HepG2 (cell line): ENCODE results near the gene ITGAV. TPM values are rescaled to one million over a fixed set of nuclear protein-coding genes. Genes with fewer than 3 reads are reported as not detected.

Experiments
- ATAD3A ChIP-seq: sonication (generic); formaldehyde crosslinking; IDR thresholded peaks from 2 replicates; pipeline ENCODE4 v1.4.0; 2020; ENCODE audit warnings: missing genetic modification reagents
- CEBPB ChIP-seq: IDR thresholded peaks from 2 replicates; pipeline ENCODE4 v1.6.1; 2011; ENCODE audit warnings: low read depth, low read length, improper control_type of control experiment, borderline replicate concordance
- EP300 ChIP-seq, 3 experiments: sonication (generic) in 1 of 3; formaldehyde crosslinking in 1 of 3; IDR thresholded peaks; 2 replicates each; pipeline versions ENCODE4 v1.5.1 to v1.6.1; 2011 to 2020; ENCODE audit warnings: low read depth in 2 of 3, low read length in 2 of 3, borderline replicate concordance in 1 of 3, improper control_type of control experiment in 1 of 3, mild to moderate bottlenecking in 1 of 3, missing genetic modification reagents in 1 of 3, moderate library complexity in 1 of 3
- HMG20B ChIP-seq: conservative IDR thresholded peaks from 2 replicates; pipeline ENCODE4 v1.6.1; 2016; ENCODE audit warnings: missing genetic modification reagents, missing compliant biosample characterization
- MEIS2 ChIP-seq: sonication (generic); formaldehyde crosslinking; IDR thresholded peaks from 2 replicates; pipeline ENCODE4 v1.9.0; 2021; ENCODE audit warnings: mild to moderate bottlenecking, missing genetic modification reagents
- MTF2 ChIP-seq: sonication (generic); formaldehyde crosslinking; IDR thresholded peaks from 2 replicates; pipeline ENCODE4 v1.5.0; 2020; ENCODE audit warnings: missing genetic modification reagents, borderline replicate concordance
- NFE2L1 ChIP-seq: sonication (generic); formaldehyde crosslinking; IDR thresholded peaks from 2 replicates; pipeline ENCODE4 v1.4.0; 2020; ENCODE audit warnings: missing genetic modification reagents, mild to moderate bottlenecking, borderline replicate concordance
- NFIB ChIP-seq: sonication (generic); formaldehyde crosslinking; IDR thresholded peaks from 2 replicates; pipeline ENCODE4 v1.9.0; 2021; ENCODE audit warnings: missing genetic modification reagents, mild to moderate bottlenecking, borderline replicate concordance
- RBM39 ChIP-seq: fragments of 200-400 bp; formaldehyde crosslinking; IDR thresholded peaks from one replicate; pipeline ENCODE4 v1.6.1; 2018; ENCODE audit warnings: antibody characterized with exemption, mild to moderate bottlenecking, low read depth, low read length; ENCODE audit not compliant: poor library complexity, severe bottlenecking
- SP1 ChIP-seq, 2 experiments: fragments of 450-650 bp in 1 of 2; sonication (generic) in 1 of 2; formaldehyde crosslinking in 1 of 2; IDR thresholded peaks; 2 replicates each; pipeline versions ENCODE4 v1.4.0 to v1.6.1; 2016 to 2020; ENCODE audit warnings: missing genetic modification reagents in 1 of 2
- SP2 ChIP-seq: sonication (generic); formaldehyde crosslinking; IDR thresholded peaks from 2 replicates; pipeline ENCODE4 v1.5.1; 2020; ENCODE audit warnings: mild to moderate bottlenecking, missing genetic modification reagents
- TBX2 ChIP-seq: sonication (generic); formaldehyde crosslinking; IDR thresholded peaks from 2 replicates; pipeline ENCODE4 v1.5.0; 2020; ENCODE audit warnings: missing genetic modification reagents, mild to moderate bottlenecking, borderline replicate concordance
- TCF7L2 ChIP-seq: IDR thresholded peaks from 2 replicates; pipeline ENCODE4 v1.6.1; 2011; ENCODE audit warnings: mild to moderate bottlenecking, low read depth, low read length, moderate library complexity
- ZC3H4 ChIP-seq: sonication (generic); formaldehyde crosslinking; IDR thresholded peaks from 2 replicates; pipeline ENCODE4 v1.4.0; 2020; ENCODE audit warnings: missing genetic modification reagents, borderline replicate concordance
- ZMYM3 ChIP-seq: sonication (generic); formaldehyde crosslinking; IDR thresholded peaks from 2 replicates; pipeline ENCODE4 v1.5.1; 2020; ENCODE audit warnings: mild to moderate bottlenecking, missing genetic modification reagents
- ZNF136 ChIP-seq: sonication (generic); formaldehyde crosslinking; IDR thresholded peaks from 2 replicates; pipeline ENCODE4 v1.8.1; 2022; ENCODE audit warnings: low read depth, mild to moderate bottlenecking, moderate library complexity, missing genetic modification reagents
- ZNF30 ChIP-seq: sonication (generic); formaldehyde crosslinking; IDR thresholded peaks from 2 replicates; pipeline ENCODE4 v1.5.0; 2020; ENCODE audit warnings: mild to moderate bottlenecking, missing genetic modification reagents
- ZNF788 ChIP-seq: sonication (generic); formaldehyde crosslinking; IDR thresholded peaks from 2 replicates; pipeline ENCODE4 v1.5.0; 2020; ENCODE audit warnings: mild to moderate bottlenecking, missing genetic modification reagents, borderline replicate concordance
- polyA plus RNA-seq, 8 experiments: library from polyadenylated mRNA; depleted of rRNA in 3 of 8; stranded (reverse) in 7 of 8; unstranded in 1 of 8; fragments of >200 nt; fragmentation: Illumina TruSeq in 4 of 8; extraction: Trizol in 4 of 8; gene quantifications; 2 replicates each; pipeline versions ENCODE4 v1.2.1 to v1.2.3, GENCODE V29; 2011 to 2016; ENCODE audit warnings: low read depth in 4 of 8, missing spikeins in 1 of 8, mixed read lengths in 1 of 8; ENCODE audit not compliant: insufficient read depth in 1 of 8
- total RNA-seq, 5 experiments: library from RNA; depleted of rRNA; stranded (reverse); fragments of >200 nt; fragmentation: Illumina TruSeq; extraction: Trizol; gene quantifications; 2 replicates each; pipeline ENCODE4 v1.2.3, GENCODE V29; 2016; ENCODE audit warnings: low read depth in 1 of 5
- TF ChIP-seq, protein P1 (sequence below): sonication (generic); formaldehyde crosslinking; IDR thresholded peaks from 2 replicates; pipeline ENCODE4 v1.5.0; 2020; ENCODE audit warnings: missing genetic modification reagents, mild to moderate bottlenecking, borderline replicate concordance
- TF ChIP-seq, protein P2 (sequence below): IDR thresholded peaks from 2 replicates; pipeline ENCODE4 v1.6.1; 2012; ENCODE audit warnings: inconsistent platforms
- TF ChIP-seq, protein P3 (sequence below): IDR thresholded peaks from 2 replicates; pipeline ENCODE4 v1.6.1; 2016; ENCODE audit warnings: low read depth, control low read depth
- TF ChIP-seq, protein P4 (sequence below): sonication (generic); formaldehyde crosslinking; IDR thresholded peaks from 2 replicates; pipeline ENCODE4 v1.4.0; 2020; ENCODE audit warnings: mild to moderate bottlenecking, low read depth, missing genetic modification reagents
- TF ChIP-seq, protein P5 (sequence below): sonication (generic); formaldehyde crosslinking; IDR thresholded peaks from 2 replicates; pipeline ENCODE4 v1.5.1; 2020; ENCODE audit warnings: mild to moderate bottlenecking, missing genetic modification reagents, moderate library complexity

Gene ITGAV
- total and polyA plus RNA-seq, 2 of the 13 experiments (the other 11 are each of a cell fraction or from before 2014, with no cell fraction given): 59.1 to 60.4 TPM

DNA sequence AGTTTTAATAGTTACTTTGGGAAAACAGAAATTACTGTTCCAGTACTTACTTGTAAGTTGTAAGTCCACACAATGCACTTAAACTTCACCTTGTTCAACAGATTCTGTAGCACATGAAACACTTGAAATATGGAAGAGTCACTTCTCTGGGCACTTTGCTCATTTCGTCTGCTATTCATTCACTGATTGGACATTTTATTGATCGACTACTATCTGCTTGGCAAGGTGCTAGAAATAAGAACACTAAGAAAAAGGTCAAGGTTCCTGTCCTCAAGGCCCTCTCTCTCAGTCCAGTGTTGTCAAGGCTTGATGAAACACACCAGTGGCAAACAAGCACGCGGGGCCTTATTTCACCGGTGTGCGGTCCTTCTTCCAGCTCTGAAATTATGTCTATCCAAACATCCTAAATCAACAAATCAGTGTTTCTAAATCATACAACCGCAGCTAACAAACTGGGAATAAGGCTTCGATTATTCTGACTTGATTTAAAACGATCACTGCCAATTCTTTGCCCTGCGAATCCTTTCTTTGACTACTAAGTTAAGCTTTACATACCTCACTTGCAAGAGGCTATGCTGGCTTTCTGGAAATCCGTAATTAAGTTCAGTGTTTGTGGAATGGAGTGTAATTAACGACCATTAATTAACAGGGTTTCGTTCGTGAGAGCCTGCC is 780 bp upstream of the ITGAV start (continued):
- TF ChIP-seq, protein P1, sequence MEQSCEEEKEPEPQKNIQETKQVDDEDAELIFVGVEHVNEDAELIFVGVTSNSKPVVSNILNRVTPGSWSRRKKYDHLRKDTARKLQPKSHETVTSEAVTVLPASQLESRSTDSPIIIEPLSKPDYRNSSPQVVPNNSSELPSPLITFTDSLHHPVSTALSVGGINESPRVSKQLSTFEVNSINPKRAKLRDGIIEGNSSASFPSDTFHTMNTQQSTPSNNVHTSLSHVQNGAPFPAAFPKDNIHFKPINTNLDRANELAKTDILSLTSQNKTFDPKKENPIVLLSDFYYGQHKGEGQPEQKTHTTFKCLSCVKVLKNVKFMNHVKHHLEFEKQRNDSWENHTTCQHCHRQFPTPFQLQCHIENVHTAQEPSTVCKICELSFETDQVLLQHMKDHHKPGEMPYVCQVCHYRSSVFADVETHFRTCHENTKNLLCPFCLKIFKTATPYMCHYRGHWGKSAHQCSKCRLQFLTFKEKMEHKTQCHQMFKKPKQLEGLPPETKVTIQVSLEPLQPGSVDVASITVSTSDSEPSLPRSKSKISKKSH: no peak
- TF ChIP-seq MTF2 (CRISPR knock-in tag) (no peak), HMG20B (CRISPR knock-in tag) (0 out of 2 replicates have a peak, but pooled peaks have one; percentile 27), ZC3H4 (CRISPR knock-in tag) (no peak), EP300 (IDR thresholded peaks at IDR 0.05; ENCODE audit: low read depth in 2 of 2, low read length in 2 of 2) (peak in 1 of 2 experiments; percentile 7; a peak in 1 of 4 replicates), EP300 (CRISPR knock-in tag; IDR thresholded peaks at IDR 0.05; ENCODE audit: borderline replicate concordance) (no peak), TCF7L2 (no peak), ZNF788 (CRISPR knock-in tag) (no peak), ZNF136 (CRISPR knock-in tag) (0 out of 2 replicates have a peak, but pooled peaks have one; percentile 2), CEBPB (no peak), ATAD3A (CRISPR knock-in tag) (no peak), RBM39 (no peak), ZNF30 (CRISPR knock-in tag) (no peak), MEIS2 (CRISPR knock-in tag) (no peak), TBX2 (no peak), NFIB (CRISPR knock-in tag) (no peak), ZMYM3 (CRISPR knock-in tag) (0 out of 2 replicates have a peak, but pooled peaks have one; percentile 11), NFE2L1 (CRISPR knock-in tag) (no peak), SP2 (no peak), SP1 (IDR thresholded peaks at IDR 0.05) (no peak), SP1 (CRISPR knock-in tag; IDR thresholded peaks at IDR 0.05) (no peak)
- TF ChIP-seq, protein P2, sequence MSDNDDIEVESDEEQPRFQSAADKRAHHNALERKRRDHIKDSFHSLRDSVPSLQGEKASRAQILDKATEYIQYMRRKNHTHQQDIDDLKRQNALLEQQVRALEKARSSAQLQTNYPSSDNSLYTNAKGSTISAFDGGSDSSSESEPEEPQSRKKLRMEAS: peak; percentile 43; the same call in 1 of the 2 replicates
- TF ChIP-seq, protein P3, sequence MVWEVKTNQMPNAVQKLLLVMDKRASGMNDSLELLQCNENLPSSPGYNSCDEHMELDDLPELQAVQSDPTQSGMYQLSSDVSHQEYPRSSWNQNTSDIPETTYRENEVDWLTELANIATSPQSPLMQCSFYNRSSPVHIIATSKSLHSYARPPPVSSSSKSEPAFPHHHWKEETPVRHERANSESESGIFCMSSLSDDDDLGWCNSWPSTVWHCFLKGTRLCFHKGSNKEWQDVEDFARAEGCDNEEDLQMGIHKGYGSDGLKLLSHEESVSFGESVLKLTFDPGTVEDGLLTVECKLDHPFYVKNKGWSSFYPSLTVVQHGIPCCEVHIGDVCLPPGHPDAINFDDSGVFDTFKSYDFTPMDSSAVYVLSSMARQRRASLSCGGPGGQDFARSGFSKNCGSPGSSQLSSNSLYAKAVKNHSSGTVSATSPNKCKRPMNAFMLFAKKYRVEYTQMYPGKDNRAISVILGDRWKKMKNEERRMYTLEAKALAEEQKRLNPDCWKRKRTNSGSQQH (CRISPR knock-in tag): 0 out of 2 replicates have a peak, but pooled peaks have one; percentile 10
- TF ChIP-seq, protein P4, sequence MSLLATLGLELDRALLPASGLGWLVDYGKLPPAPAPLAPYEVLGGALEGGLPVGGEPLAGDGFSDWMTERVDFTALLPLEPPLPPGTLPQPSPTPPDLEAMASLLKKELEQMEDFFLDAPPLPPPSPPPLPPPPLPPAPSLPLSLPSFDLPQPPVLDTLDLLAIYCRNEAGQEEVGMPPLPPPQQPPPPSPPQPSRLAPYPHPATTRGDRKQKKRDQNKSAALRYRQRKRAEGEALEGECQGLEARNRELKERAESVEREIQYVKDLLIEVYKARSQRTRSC (CRISPR knock-in tag): no peak
- TF ChIP-seq, protein P5, sequence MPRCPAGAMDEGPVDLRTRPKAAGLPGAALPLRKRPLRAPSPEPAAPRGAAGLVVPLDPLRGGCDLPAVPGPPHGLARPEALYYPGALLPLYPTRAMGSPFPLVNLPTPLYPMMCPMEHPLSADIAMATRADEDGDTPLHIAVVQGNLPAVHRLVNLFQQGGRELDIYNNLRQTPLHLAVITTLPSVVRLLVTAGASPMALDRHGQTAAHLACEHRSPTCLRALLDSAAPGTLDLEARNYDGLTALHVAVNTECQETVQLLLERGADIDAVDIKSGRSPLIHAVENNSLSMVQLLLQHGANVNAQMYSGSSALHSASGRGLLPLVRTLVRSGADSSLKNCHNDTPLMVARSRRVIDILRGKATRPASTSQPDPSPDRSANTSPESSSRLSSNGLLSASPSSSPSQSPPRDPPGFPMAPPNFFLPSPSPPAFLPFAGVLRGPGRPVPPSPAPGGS: no peak
- TF ChIP-seq, all 625 proteins: peak for 16
